ENCODE data around the gene JAM2. TPM values are rescaled to one million over a fixed set of nuclear protein-coding genes. Genes with fewer than 3 reads are reported as not detected.
A peak's percentile ranks its signal among the peaks of the same experiment; 100 is the strongest.

Gene JAM2, protein sequence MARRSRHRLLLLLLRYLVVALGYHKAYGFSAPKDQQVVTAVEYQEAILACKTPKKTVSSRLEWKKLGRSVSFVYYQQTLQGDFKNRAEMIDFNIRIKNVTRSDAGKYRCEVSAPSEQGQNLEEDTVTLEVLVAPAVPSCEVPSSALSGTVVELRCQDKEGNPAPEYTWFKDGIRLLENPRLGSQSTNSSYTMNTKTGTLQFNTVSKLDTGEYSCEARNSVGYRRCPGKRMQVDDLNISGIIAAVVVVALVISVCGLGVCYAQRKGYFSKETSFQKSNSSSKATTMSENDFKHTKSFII
- 10 to 100 TPM in 3 of 6 donors, 1 to 10 TPM in 3; 7.8 to 29.3 (median 11.2) TPM for total RNA-seq

GRCh38 chr21:25638660-25639550 is at the start of gene JAM2:
JAM2 (plus strand) TSS chr21:25639258; CDS start chr21:25639822, 564 bp downstream.
- no peaks in the 10 kb centered on the region for H3K9me3 ChIP-seq
- TF ChIP-seq POLR2AphosphoS5 (IDR thresholded peaks at IDR 0.05): no peak
- no peak for TF ChIP-seq EP300 (IDR thresholded peaks at IDR 0.05)
- TF ChIP-seq, protein P1, sequence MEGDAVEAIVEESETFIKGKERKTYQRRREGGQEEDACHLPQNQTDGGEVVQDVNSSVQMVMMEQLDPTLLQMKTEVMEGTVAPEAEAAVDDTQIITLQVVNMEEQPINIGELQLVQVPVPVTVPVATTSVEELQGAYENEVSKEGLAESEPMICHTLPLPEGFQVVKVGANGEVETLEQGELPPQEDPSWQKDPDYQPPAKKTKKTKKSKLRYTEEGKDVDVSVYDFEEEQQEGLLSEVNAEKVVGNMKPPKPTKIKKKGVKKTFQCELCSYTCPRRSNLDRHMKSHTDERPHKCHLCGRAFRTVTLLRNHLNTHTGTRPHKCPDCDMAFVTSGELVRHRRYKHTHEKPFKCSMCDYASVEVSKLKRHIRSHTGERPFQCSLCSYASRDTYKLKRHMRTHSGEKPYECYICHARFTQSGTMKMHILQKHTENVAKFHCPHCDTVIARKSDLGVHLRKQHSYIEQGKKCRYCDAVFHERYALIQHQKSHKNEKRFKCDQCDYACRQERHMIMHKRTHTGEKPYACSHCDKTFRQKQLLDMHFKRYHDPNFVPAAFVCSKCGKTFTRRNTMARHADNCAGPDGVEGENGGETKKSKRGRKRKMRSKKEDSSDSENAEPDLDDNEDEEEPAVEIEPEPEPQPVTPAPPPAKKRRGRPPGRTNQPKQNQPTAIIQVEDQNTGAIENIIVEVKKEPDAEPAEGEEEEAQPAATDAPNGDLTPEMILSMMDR (IDR thresholded peaks at IDR 0.05): no peak
- no peak for TF ChIP-seq POLR2A (IDR thresholded peaks at IDR 0.05)
- WGBS, 2 donors: 0 to 1% methylated on average over 16 to 34 of the region's 41 CpGs
- DNase-seq: peak; percentile 22 to 86
- H3K27me3 ChIP-seq: peaks cover 0 to 7% (median 1%) of the 10 kb centered on the region in 4 donors
- peak within 1 kb of the TSS; percentile 83 to 90 (median 88) for H3K27ac ChIP-seq
- no peaks in the 10 kb centered on the region for H3K36me3 ChIP-seq
- ATAC-seq (ENCODE audit: low FRiP score in 2 of 2): peak; percentile 58 to 79
- peak within 1 kb of the TSS; percentile 50 to 74 (median 62) for H3K4me3 ChIP-seq
- H3K4me1 ChIP-seq: peaks cover 7 to 21% (median 18%) of the 10 kb centered on the region in 4 donors

GRCh38 chr21:25589887-25590286 is 49.2 kb upstream of the JAM2 start:
- Histone ChIP-seq H3K4me1 (no peaks in the 10 kb centered on the region), H3K27ac (no peak overlapping the region), H3K36me3 (peaks cover 3 to 87% (median 37%) of the 10 kb centered on the region in 4 donors), H3K27me3 (no peaks in the 10 kb centered on the region), H3K4me3 (no peak overlapping the region), H3K9me3 (no peaks in the 10 kb centered on the region)
- TF ChIP-seq, protein P1 (IDR thresholded peaks at IDR 0.05): no peak
- TF ChIP-seq EP300 (IDR thresholded peaks at IDR 0.05) (no peak), POLR2AphosphoS5 (IDR thresholded peaks at IDR 0.05) (no peak), POLR2A (IDR thresholded peaks at IDR 0.05) (no peak)
- WGBS, 2 donors: 93 to 96% methylated on average over 1 of the region's 1 CpG
- DNase-seq: no peak
- no peak for ATAC-seq (ENCODE audit: low FRiP score in 2 of 2)

- peak within 1 kb of the TSS; percentile 80 to 92 (median 88) for H3K27ac ChIP-seq
- peaks cover 5 to 27% (median 11%) of the 10 kb centered on the region in 4 donors for H3K36me3 ChIP-seq
- 0% methylated on average over 7 to 45 of the region's 71 CpGs for whole genome bisulfite sequencing, 2 donors
- TF ChIP-seq POLR2AphosphoS5 (IDR thresholded peaks at IDR 0.05): peak; percentile 38 to 80
- peak in 3 of 4 donors; percentile 15 to 62 (median 21) for TF ChIP-seq POLR2A (IDR thresholded peaks at IDR 0.05)
- TF ChIP-seq EP300 (IDR thresholded peaks at IDR 0.05): no peak
- TF ChIP-seq, protein P1 (IDR thresholded peaks at IDR 0.05): peak; percentile 32 to 74 (median 67)
- H3K9me3 ChIP-seq: no peaks in the 10 kb centered on the region
- H3K27me3 ChIP-seq: no peaks in the 10 kb centered on the region
- peak within 1 kb of the TSS; percentile 74 to 87 (median 78) for H3K4me3 ChIP-seq
- ATAC-seq (ENCODE audit: low FRiP score in 2 of 2) (peak; percentile 98), DNase-seq (peak; percentile 86 to 93)
- peaks cover 18 to 32% (median 27%) of the 10 kb centered on the region in 4 donors for H3K4me1 ChIP-seq
Measured at GRCh38 chr21:25607151-25608043, 31.7 kb upstream of the JAM2 start, which contains the start of gene MRPL39. MRPL39 (minus strand) TSS chr21:25607481; CDS start chr21:25607475, 6 bp downstream.

- peaks cover 0 to 19% (median 6%) of the 10 kb centered on the region in 4 donors for H3K36me3 ChIP-seq
- 8 to 9% methylated on average over 18 of the region's 18 CpGs for WGBS, 2 donors
- no peak for TF ChIP-seq POLR2A (IDR thresholded peaks at IDR 0.05)
- TF ChIP-seq, protein P1 (IDR thresholded peaks at IDR 0.05): peak; percentile 86 to 92 (median 90)
- no peak for TF ChIP-seq POLR2AphosphoS5 (IDR thresholded peaks at IDR 0.05)
- no peak for TF ChIP-seq EP300 (IDR thresholded peaks at IDR 0.05)
- peak overlapping the region; percentile 80 to 92 (median 88) for H3K27ac ChIP-seq
- no peaks in the 10 kb centered on the region for H3K27me3 ChIP-seq
- H3K9me3 ChIP-seq: no peaks in the 10 kb centered on the region
- peak; percentile 96 to 97 for ATAC-seq (ENCODE audit: low FRiP score in 2 of 2)
- peak overlapping the region; percentile 74 to 87 (median 78) for H3K4me3 ChIP-seq
- peaks cover 18 to 32% (median 27%) of the 10 kb centered on the region in 4 donors for H3K4me1 ChIP-seq
- DNase-seq: peak in 1 of 2 donors; percentile 86
Measured at GRCh38 chr21:25608044-25608737, 30.9 kb upstream of the JAM2 start.
